SK-N-SH (cell line): Measurements from ENCODE around the gene TES. TPM values are rescaled to one million over a fixed set of nuclear protein-coding genes. Genes with fewer than 3 reads are reported as not detected.

Experiments used
- CTCF ChIA-PET: fragments of 300-600, 350-600 bp; formaldehyde crosslinking; extraction: SDS; loops from one replicate; lab custom pipeline; 2021; lab: Yijun Ruan, JAX
- POLR2A ChIA-PET: fragments of 350-600 bp; sonication (Branson Sonifier 250); formaldehyde crosslinking; extraction: SDS; loops from one replicate; lab custom pipeline; 2020; ENCODE audit warnings: antibody characterized with exemption, inconsistent platforms; lab: Yijun Ruan, JAX
- DNase-seq: peaks from one replicate; pipeline ENCODE4 v3.0.0; 2012
- H2AFZ ChIP-seq: fragments of 200-600 bp; sonication (generic); 2 replicates; pipeline ENCODE4 v1.8.1; 2016; ENCODE audit warnings: antibody characterized with exemption, mild to moderate bottlenecking, low read depth
- H3F3A ChIP-seq: fragments of 200-600 bp; sonication (generic); replicated peaks from 2 replicates; pipeline ENCODE3; 2016; ENCODE audit warnings: antibody characterized with exemption, mild to moderate bottlenecking; ENCODE audit not compliant: insufficient read depth
- H3K27ac ChIP-seq, 2 experiments: fragments of 200-500 bp in 1 of 2; fragments of 200-600 bp in 1 of 2; sonication (Bioruptor generic) in 1 of 2; sonication (generic), shearing (Covaris generic) in 1 of 2; 2 replicates each; pipeline versions ENCODE4 v1.5.1 to v1.6.1; 2014 to 2016; ENCODE audit warnings: low read depth in 2 of 2, inconsistent platforms in 1 of 2, low read length in 1 of 2, mild to moderate bottlenecking in 1 of 2, mixed read lengths in 1 of 2
- H3K27me3 ChIP-seq: fragments of 200-600 bp; sonication (generic), shearing (Covaris generic); 2 replicates; pipeline ENCODE4 v1.6.1; 2016; ENCODE audit warnings: mixed run types; ENCODE audit not compliant: insufficient read depth
- H3K36me3 ChIP-seq, 2 experiments: fragments of 200-500 bp in 1 of 2; fragments of 200-600 bp in 1 of 2; sonication (Bioruptor generic) in 1 of 2; sonication (generic) in 1 of 2; replicated peaks in 1 of 2; 2 replicates each; pipeline versions ENCODE3 to v1.5.1; 2014 to 2016; ENCODE audit warnings: low read length in 1 of 2, mild to moderate bottlenecking in 1 of 2; ENCODE audit not compliant: insufficient read depth in 2 of 2, control insufficient read depth in 1 of 2
- H3K4me1 ChIP-seq, 2 experiments: fragments of 200-500 bp in 1 of 2; fragments of 200-600 bp in 1 of 2; sonication (Bioruptor generic) in 1 of 2; sonication (generic), shearing (Covaris generic) in 1 of 2; 2 replicates each; pipeline versions ENCODE4 v1.5.1 to v1.6.1; 2014 to 2016; ENCODE audit warnings: low read depth in 1 of 2, low read length in 1 of 2, mixed run types in 1 of 2; ENCODE audit not compliant: insufficient read depth in 2 of 2, control insufficient read depth in 1 of 2
- H3K4me2 ChIP-seq: fragments of 200-600 bp; sonication (generic), shearing (Covaris generic); 2 replicates; pipeline ENCODE4 v1.6.1; 2017; ENCODE audit warnings: mixed run types
- H3K4me3 ChIP-seq, 2 experiments: fragments of 200-500 bp in 1 of 2; fragments of 200-600 bp in 1 of 2; sonication (Bioruptor generic) in 1 of 2; sonication (generic), shearing (Covaris generic) in 1 of 2; 2 replicates each; pipeline versions ENCODE4 v1.5.1 to v1.8.1; 2014 to 2016; ENCODE audit warnings: low read depth in 2 of 2, inconsistent platforms in 1 of 2, low read length in 1 of 2, mild to moderate bottlenecking in 1 of 2, mixed read lengths in 1 of 2, moderate library complexity in 1 of 2
- H3K79me2 ChIP-seq: fragments of 200-600 bp; sonication (generic); 2 replicates; pipeline ENCODE4 v1.8.1; 2017; ENCODE audit warnings: mild to moderate bottlenecking; ENCODE audit not compliant: insufficient read depth
- H3K9ac ChIP-seq: fragments of 200-600 bp; sonication (generic); 2 replicates; pipeline ENCODE4 v1.6.1; 2017; ENCODE audit warnings: mixed run types
- H3K9me2 ChIP-seq: fragments of 200-600 bp; sonication (generic); 2 replicates; pipeline ENCODE4 v1.6.1; 2017; ENCODE audit warnings: mixed run types
- H3K9me3 ChIP-seq: fragments of 200-600 bp; sonication (generic); 2 replicates; pipeline ENCODE4 v1.6.1; 2017; ENCODE audit warnings: mixed run types, mild to moderate bottlenecking, moderate library complexity
- H4K20me1 ChIP-seq: fragments of 200-600 bp; sonication (generic); 2 replicates; pipeline ENCODE4 v1.6.1; 2017; ENCODE audit warnings: mild to moderate bottlenecking, mixed run types; ENCODE audit not compliant: insufficient read depth
- CHD2 ChIP-seq: fragments of 150-350 bp; IDR thresholded peaks from 2 replicates; pipeline ENCODE4 v1.6.1; 2018; ENCODE audit warnings: low read length; ENCODE audit not compliant: partially characterized antibody
- ELF1 ChIP-seq: IDR thresholded peaks from 2 replicates; pipeline ENCODE4 v1.4.0; 2012
- EP300 ChIP-seq, 2 experiments: IDR thresholded peaks; 2 replicates each; pipeline versions ENCODE4 v1.4.0 to v1.6.1; 2012; ENCODE audit warnings: borderline replicate concordance in 1 of 2, low read depth in 1 of 2, low read length in 1 of 2
- EZH2phosphoT487 ChIP-seq: fragments of 200-600 bp; sonication (generic); IDR thresholded peaks from 2 replicates; pipeline ENCODE4 v1.6.1; 2017; ENCODE audit warnings: low read depth, mixed run types, mild to moderate bottlenecking, antibody characterized with exemption, moderate library complexity, borderline replicate concordance
- FOSL2 ChIP-seq: IDR thresholded peaks from 2 replicates; pipeline ENCODE4 v1.4.0; 2012; ENCODE audit warnings: low read depth, mild to moderate bottlenecking, moderate library complexity, borderline replicate concordance
- FOXM1 ChIP-seq: IDR thresholded peaks from 2 replicates; pipeline ENCODE4 v1.4.0; 2012; ENCODE audit warnings: low read depth, mild to moderate bottlenecking
- GATA2 ChIP-seq: sonication (generic); formaldehyde crosslinking; IDR thresholded peaks from 2 replicates; pipeline ENCODE4 v1.5.0; 2020; ENCODE audit warnings: mild to moderate bottlenecking, missing genetic modification reagents
- JUND ChIP-seq: IDR thresholded peaks from 2 replicates; pipeline ENCODE4 v1.4.0; 2012
- MXI1 ChIP-seq: IDR thresholded peaks from 2 replicates; pipeline ENCODE4 v1.6.1; 2012; ENCODE audit warnings: mild to moderate bottlenecking, low read depth, low read length, improper control_type of control experiment
- NFIC ChIP-seq: IDR thresholded peaks from 2 replicates; pipeline ENCODE4 v1.4.0; 2012; ENCODE audit warnings: borderline replicate concordance
- POLR2AphosphoS5 ChIP-seq: IDR thresholded peaks from 2 replicates; pipeline ENCODE4 v1.6.1; 2012; ENCODE audit warnings: low read depth, low read length
- RAD21 ChIP-seq: IDR thresholded peaks from 2 replicates; pipeline ENCODE4 v1.6.1; 2012; ENCODE audit warnings: mild to moderate bottlenecking, low read length
- TEAD4 ChIP-seq: IDR thresholded peaks from 2 replicates; pipeline ENCODE4 v1.4.0; 2012; ENCODE audit warnings: mild to moderate bottlenecking, borderline replicate concordance; ENCODE audit not compliant: insufficient read depth
- WGBS: methylation state at CpG from one replicate; pipeline ENCODE4 v1.1.6; 2017; ENCODE audit warnings: low lambda C conversion rate; 5-methylcytosine and 5-hydroxymethylcytosine counted together
- polyA plus RNA-seq, 3 experiments: library from polyadenylated mRNA; depleted of rRNA; stranded (reverse); fragments of >200 nt; gene quantifications; 2 replicates each; pipeline ENCODE4 v1.2.3, GENCODE V29; 2012
- TF ChIP-seq, protein P1 (sequence below): IDR thresholded peaks from 2 replicates; pipeline ENCODE4 v1.4.0; 2012; ENCODE audit warnings: low read depth, borderline replicate concordance
- TF ChIP-seq, protein P2 (sequence below): IDR thresholded peaks from 2 replicates; pipeline ENCODE4 v1.4.0; 2012; ENCODE audit warnings: low read depth, borderline replicate concordance
- TF ChIP-seq, protein P3 (sequence below): fragments of 200-600 bp; sonication (generic); IDR thresholded peaks from 2 replicates; pipeline ENCODE4 v1.6.1; 2017; ENCODE audit warnings: antibody characterized with exemption, mild to moderate bottlenecking, moderate library complexity
- TF ChIP-seq, protein P4 (sequence below): IDR thresholded peaks from 2 replicates; pipeline ENCODE4 v1.6.1; 2012; ENCODE audit warnings: mild to moderate bottlenecking, low read depth, low read length, moderate library complexity
- TF ChIP-seq, protein P5 (sequence below): IDR thresholded peaks from 2 replicates; pipeline ENCODE4 v1.4.0; 2012; ENCODE audit warnings: low read depth

TES gene
- polyA plus RNA-seq, 1 of the 3 experiments (the other 2 are of a cell fraction), result 9.5 TPM

DNA sequence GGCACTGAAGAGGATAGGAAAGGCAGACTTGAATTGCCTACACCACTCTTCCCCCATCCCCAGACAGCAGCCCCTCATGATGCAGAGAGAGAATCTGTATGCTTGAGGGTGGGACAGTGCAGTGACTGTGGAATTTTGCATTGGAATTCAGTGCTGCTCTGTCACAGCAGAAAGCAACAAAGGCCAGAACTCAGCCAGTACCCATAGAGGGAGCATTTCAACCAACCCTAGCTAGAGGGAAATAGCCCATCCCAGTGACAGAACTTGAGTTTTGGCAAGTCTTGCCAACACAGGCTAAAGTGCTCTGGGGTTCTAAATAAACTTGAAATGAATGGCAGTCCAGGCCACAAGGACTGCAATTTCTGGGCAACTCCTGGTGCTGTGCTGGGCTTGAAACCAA is 80.4 kb downstream of the TES start (continued):
- TF ChIP-seq, protein P1, sequence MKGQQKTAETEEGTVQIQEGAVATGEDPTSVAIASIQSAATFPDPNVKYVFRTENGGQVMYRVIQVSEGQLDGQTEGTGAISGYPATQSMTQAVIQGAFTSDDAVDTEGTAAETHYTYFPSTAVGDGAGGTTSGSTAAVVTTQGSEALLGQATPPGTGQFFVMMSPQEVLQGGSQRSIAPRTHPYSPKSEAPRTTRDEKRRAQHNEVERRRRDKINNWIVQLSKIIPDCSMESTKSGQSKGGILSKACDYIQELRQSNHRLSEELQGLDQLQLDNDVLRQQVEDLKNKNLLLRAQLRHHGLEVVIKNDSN, result no peak
- TF ChIP-seq, protein P2, sequence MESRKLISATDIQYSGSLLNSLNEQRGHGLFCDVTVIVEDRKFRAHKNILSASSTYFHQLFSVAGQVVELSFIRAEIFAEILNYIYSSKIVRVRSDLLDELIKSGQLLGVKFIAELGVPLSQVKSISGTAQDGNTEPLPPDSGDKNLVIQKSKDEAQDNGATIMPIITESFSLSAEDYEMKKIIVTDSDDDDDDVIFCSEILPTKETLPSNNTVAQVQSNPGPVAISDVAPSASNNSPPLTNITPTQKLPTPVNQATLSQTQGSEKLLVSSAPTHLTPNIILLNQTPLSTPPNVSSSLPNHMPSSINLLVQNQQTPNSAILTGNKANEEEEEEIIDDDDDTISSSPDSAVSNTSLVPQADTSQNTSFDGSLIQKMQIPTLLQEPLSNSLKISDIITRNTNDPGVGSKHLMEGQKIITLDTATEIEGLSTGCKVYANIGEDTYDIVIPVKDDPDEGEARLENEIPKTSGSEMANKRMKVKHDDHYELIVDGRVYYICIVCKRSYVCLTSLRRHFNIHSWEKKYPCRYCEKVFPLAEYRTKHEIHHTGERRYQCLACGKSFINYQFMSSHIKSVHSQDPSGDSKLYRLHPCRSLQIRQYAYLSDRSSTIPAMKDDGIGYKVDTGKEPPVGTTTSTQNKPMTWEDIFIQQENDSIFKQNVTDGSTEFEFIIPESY, result no peak
- no peak for TF ChIP-seq MXI1
- TF ChIP-seq POLR2AphosphoS5, result no peak
- TF ChIP-seq, all 33 proteins: peak for 0

DNA sequence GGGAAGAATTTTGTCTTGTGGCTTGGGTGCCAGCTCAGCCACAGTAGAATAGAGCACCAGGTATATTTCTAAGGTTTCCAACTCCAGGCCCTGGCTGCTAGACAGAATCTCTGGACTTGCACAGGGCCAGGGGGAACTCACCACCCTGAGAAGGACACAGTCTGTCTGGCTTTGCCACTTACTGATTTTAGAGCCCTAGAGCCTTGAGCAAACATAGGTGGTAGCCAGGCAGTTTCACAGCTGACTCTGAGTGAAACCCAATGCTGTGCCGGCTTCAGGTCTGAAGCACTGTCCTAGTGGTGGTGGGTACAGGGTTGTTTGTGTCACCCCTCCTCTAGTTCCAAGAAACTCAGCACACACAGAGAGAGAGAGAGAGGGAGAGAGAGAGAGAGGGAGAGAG is 81.6 kb downstream of the TES start:
- Histone ChIP-seq H3K4me3 (no peak overlapping the region), H3K9me3 (peaks cover 6% of the 10 kb centered on the region; the same call in 1 of the 2 replicates), H3K4me2 (no peak overlapping the region), H3K4me1 (peaks cover 0 to 3% of the 10 kb centered on the region in 2 experiments; a peak in 1 of 4 replicates), H3K9me2 (no peaks in the 10 kb centered on the region), H3K79me2 (no peaks in the 10 kb centered on the region), H4K20me1 (no peaks in the 10 kb centered on the region), H2AFZ (no peak overlapping the region), H3F3A (no peaks in the 10 kb centered on the region), H3K27me3 (no peaks in the 10 kb centered on the region), H3K36me3 (no peaks in the 10 kb centered on the region), H3K27ac (no peak overlapping the region), H3K9ac (no peak overlapping the region)
- ChIA-PET CTCF (interaction anchor here (1.2 kb wide), 1 partner anchor 13 kb away, joined by 3 read pairs; no protein-coding TSS in a partner anchor), POLR2A (no interaction called here)
- 50% methylated on average over 1 of the region's 1 CpG for WGBS
- no peak for DNase-seq
- TF ChIP-seq ELF1, result no peak
- TF ChIP-seq, protein P3, sequence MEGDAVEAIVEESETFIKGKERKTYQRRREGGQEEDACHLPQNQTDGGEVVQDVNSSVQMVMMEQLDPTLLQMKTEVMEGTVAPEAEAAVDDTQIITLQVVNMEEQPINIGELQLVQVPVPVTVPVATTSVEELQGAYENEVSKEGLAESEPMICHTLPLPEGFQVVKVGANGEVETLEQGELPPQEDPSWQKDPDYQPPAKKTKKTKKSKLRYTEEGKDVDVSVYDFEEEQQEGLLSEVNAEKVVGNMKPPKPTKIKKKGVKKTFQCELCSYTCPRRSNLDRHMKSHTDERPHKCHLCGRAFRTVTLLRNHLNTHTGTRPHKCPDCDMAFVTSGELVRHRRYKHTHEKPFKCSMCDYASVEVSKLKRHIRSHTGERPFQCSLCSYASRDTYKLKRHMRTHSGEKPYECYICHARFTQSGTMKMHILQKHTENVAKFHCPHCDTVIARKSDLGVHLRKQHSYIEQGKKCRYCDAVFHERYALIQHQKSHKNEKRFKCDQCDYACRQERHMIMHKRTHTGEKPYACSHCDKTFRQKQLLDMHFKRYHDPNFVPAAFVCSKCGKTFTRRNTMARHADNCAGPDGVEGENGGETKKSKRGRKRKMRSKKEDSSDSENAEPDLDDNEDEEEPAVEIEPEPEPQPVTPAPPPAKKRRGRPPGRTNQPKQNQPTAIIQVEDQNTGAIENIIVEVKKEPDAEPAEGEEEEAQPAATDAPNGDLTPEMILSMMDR, result no peak
- TF ChIP-seq, protein P4, sequence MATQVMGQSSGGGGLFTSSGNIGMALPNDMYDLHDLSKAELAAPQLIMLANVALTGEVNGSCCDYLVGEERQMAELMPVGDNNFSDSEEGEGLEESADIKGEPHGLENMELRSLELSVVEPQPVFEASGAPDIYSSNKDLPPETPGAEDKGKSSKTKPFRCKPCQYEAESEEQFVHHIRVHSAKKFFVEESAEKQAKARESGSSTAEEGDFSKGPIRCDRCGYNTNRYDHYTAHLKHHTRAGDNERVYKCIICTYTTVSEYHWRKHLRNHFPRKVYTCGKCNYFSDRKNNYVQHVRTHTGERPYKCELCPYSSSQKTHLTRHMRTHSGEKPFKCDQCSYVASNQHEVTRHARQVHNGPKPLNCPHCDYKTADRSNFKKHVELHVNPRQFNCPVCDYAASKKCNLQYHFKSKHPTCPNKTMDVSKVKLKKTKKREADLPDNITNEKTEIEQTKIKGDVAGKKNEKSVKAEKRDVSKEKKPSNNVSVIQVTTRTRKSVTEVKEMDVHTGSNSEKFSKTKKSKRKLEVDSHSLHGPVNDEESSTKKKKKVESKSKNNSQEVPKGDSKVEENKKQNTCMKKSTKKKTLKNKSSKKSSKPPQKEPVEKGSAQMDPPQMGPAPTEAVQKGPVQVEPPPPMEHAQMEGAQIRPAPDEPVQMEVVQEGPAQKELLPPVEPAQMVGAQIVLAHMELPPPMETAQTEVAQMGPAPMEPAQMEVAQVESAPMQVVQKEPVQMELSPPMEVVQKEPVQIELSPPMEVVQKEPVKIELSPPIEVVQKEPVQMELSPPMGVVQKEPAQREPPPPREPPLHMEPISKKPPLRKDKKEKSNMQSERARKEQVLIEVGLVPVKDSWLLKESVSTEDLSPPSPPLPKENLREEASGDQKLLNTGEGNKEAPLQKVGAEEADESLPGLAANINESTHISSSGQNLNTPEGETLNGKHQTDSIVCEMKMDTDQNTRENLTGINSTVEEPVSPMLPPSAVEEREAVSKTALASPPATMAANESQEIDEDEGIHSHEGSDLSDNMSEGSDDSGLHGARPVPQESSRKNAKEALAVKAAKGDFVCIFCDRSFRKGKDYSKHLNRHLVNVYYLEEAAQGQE, result no peak
- no peak for TF ChIP-seq EP300 (IDR thresholded peaks at IDR 0.05; ENCODE audit: borderline replicate concordance in 1 of 2, low read depth in 1 of 2, low read length in 1 of 2)
- TF ChIP-seq RAD21, result no peak
- TF ChIP-seq JUND, result no peak
- TF ChIP-seq TEAD4, result no peak
- no peak for TF ChIP-seq MXI1
- TF ChIP-seq, protein P2, result no peak
- TF ChIP-seq, protein P5, sequence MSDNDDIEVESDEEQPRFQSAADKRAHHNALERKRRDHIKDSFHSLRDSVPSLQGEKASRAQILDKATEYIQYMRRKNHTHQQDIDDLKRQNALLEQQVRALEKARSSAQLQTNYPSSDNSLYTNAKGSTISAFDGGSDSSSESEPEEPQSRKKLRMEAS, result no peak
- TF ChIP-seq CHD2, result no peak
- no peak for TF ChIP-seq FOSL2
- no peak for TF ChIP-seq NFIC
- no peak for TF ChIP-seq EZH2phosphoT487
- no peak for TF ChIP-seq FOXM1
- TF ChIP-seq GATA2 (CRISPR knock-in tag), result no peak
